HepG2 (cell line): ENCODE measurements around the gene DNAJC11. TPM values are rescaled to one million over a fixed set of nuclear protein-coding genes. Genes with fewer than 3 reads are reported as not detected.

Source experiments
- ADNP ChIP-seq: sonication (generic); formaldehyde crosslinking; IDR thresholded peaks from 2 replicates; pipeline ENCODE4 v1.4.0; 2020; ENCODE audit warnings: missing genetic modification reagents
- ATRX ChIP-seq: sonication (generic); formaldehyde crosslinking; IDR thresholded peaks from 2 replicates; pipeline ENCODE4 v1.4.0; 2020; ENCODE audit warnings: missing genetic modification reagents, borderline replicate concordance
- CENPX ChIP-seq: sonication (generic); formaldehyde crosslinking; IDR thresholded peaks from 2 replicates; pipeline ENCODE4 v1.9.0; 2021; ENCODE audit warnings: mild to moderate bottlenecking, missing genetic modification reagents, moderate library complexity
- CREB1 ChIP-seq, 2 experiments: fragments of 450-650 bp in 1 of 2; IDR thresholded peaks; 2 replicates each; pipeline ENCODE4 v1.6.1; 2016 to 2017; ENCODE audit warnings: control low read depth in 1 of 2, mild to moderate bottlenecking in 1 of 2, missing compliant biosample characterization in 1 of 2, missing genetic modification characterization in 1 of 2
- ETV6 ChIP-seq: sonication (generic); formaldehyde crosslinking; conservative IDR thresholded peaks from 2 replicates; pipeline ENCODE4 v1.4.0; 2020; ENCODE audit warnings: missing genetic modification reagents
- FOXK2 ChIP-seq: fragments of 450-650 bp; IDR thresholded peaks from 2 replicates; pipeline ENCODE4 v1.6.1; 2016
- HMGXB4 ChIP-seq, 2 experiments: sonication (generic) in 1 of 2; formaldehyde crosslinking in 1 of 2; IDR thresholded peaks; 2 replicates each; pipeline versions ENCODE4 v1.4.0 to v1.6.1; 2018 to 2020; ENCODE audit warnings: missing genetic modification reagents in 2 of 2, borderline replicate concordance in 1 of 2, low read depth in 1 of 2, mild to moderate bottlenecking in 1 of 2, missing biosample characterization in 1 of 2
- HOXA9 ChIP-seq: sonication (generic); formaldehyde crosslinking; IDR thresholded peaks from 2 replicates; pipeline ENCODE4 v1.8.1; 2022; ENCODE audit warnings: missing genetic modification reagents, mild to moderate bottlenecking, moderate library complexity, borderline replicate concordance
- IRF1 ChIP-seq: sonication (generic); formaldehyde crosslinking; IDR thresholded peaks from 2 replicates; pipeline ENCODE4 v1.4.0; 2020; ENCODE audit warnings: low read depth, mild to moderate bottlenecking, missing genetic modification reagents
- IRX3 ChIP-seq: sonication (generic); formaldehyde crosslinking; IDR thresholded peaks from 2 replicates; pipeline ENCODE4 v1.8.1; 2023; ENCODE audit warnings: mild to moderate bottlenecking, low read depth, missing genetic modification reagents, borderline replicate concordance
- JUN ChIP-seq: sonication (generic); formaldehyde crosslinking; IDR thresholded peaks from 2 replicates; pipeline ENCODE4 v1.4.0; 2020; ENCODE audit warnings: mild to moderate bottlenecking, missing genetic modification reagents
- KLF12 ChIP-seq: sonication (generic); formaldehyde crosslinking; IDR thresholded peaks from 2 replicates; pipeline ENCODE4 v1.4.0; 2020; ENCODE audit warnings: missing genetic modification reagents, borderline replicate concordance
- MXD1 ChIP-seq: sonication (generic); formaldehyde crosslinking; IDR thresholded peaks from 2 replicates; pipeline ENCODE4 v1.4.0; 2020; ENCODE audit warnings: mild to moderate bottlenecking, missing genetic modification reagents
- NKX3-1 ChIP-seq: sonication (generic); formaldehyde crosslinking; IDR thresholded peaks from 2 replicates; pipeline ENCODE4 v1.5.0; 2020; ENCODE audit warnings: missing genetic modification reagents
- TP53 ChIP-seq: sonication (generic); formaldehyde crosslinking; conservative IDR thresholded peaks from 2 replicates; pipeline ENCODE4 v1.4.0; 2020; ENCODE audit warnings: missing genetic modification reagents
- YEATS4 ChIP-seq: sonication (generic); formaldehyde crosslinking; IDR thresholded peaks from 2 replicates; pipeline ENCODE4 v1.4.0; 2020; ENCODE audit warnings: missing genetic modification reagents, borderline replicate concordance
- ZFAT ChIP-seq: sonication (generic); formaldehyde crosslinking; conservative IDR thresholded peaks from 2 replicates; pipeline ENCODE4 v1.8.1; 2023; ENCODE audit warnings: missing genetic modification reagents, inconsistent platforms
- ZFX ChIP-seq: sonication (generic); formaldehyde crosslinking; IDR thresholded peaks from 2 replicates; pipeline ENCODE4 v1.4.0; 2020; ENCODE audit warnings: mild to moderate bottlenecking, low read depth, missing genetic modification reagents, moderate library complexity
- ZFYVE20 ChIP-seq: sonication (generic); formaldehyde crosslinking; IDR thresholded peaks from 2 replicates; pipeline ENCODE4 v1.8.0; 2023; ENCODE audit warnings: low read depth, mild to moderate bottlenecking, moderate library complexity, missing genetic modification reagents, borderline replicate concordance
- ZNF138 ChIP-seq: sonication (generic); formaldehyde crosslinking; IDR thresholded peaks from 2 replicates; pipeline ENCODE4 v1.5.0; 2020; ENCODE audit warnings: mild to moderate bottlenecking, low read depth, missing genetic modification reagents
- ZNF326 ChIP-seq: sonication (generic); formaldehyde crosslinking; IDR thresholded peaks from 2 replicates; pipeline ENCODE4 v1.4.0; 2020; ENCODE audit warnings: missing genetic modification reagents, borderline replicate concordance
- ZNF383 ChIP-seq: sonication (generic); formaldehyde crosslinking; IDR thresholded peaks from 2 replicates; pipeline ENCODE4 v1.4.0; 2020; ENCODE audit warnings: missing genetic modification reagents, mild to moderate bottlenecking, borderline replicate concordance
- ZNF605 ChIP-seq: sonication (generic); formaldehyde crosslinking; IDR thresholded peaks from 2 replicates; pipeline ENCODE4 v1.8.0; 2022; ENCODE audit warnings: mild to moderate bottlenecking, missing genetic modification reagents
- ZNF607 ChIP-seq: sonication (generic); formaldehyde crosslinking; IDR thresholded peaks from 2 replicates; pipeline ENCODE4 v1.5.1; 2020; ENCODE audit warnings: missing genetic modification reagents, mild to moderate bottlenecking, borderline replicate concordance
- ZNF678 ChIP-seq: sonication (generic); formaldehyde crosslinking; IDR thresholded peaks from 2 replicates; pipeline ENCODE4 v1.4.0; 2020; ENCODE audit warnings: mild to moderate bottlenecking, missing genetic modification reagents
- ZUFSP ChIP-seq: sonication (generic); formaldehyde crosslinking; IDR thresholded peaks from 2 replicates; pipeline ENCODE4 v1.9.0; 2021; ENCODE audit warnings: missing genetic modification reagents, mild to moderate bottlenecking, borderline replicate concordance
- polyA plus RNA-seq, 8 experiments: library from polyadenylated mRNA; depleted of rRNA in 3 of 8; stranded (reverse) in 7 of 8; unstranded in 1 of 8; fragments of >200 nt; fragmentation: Illumina TruSeq in 4 of 8; extraction: Trizol in 4 of 8; gene quantifications; 2 replicates each; pipeline versions ENCODE4 v1.2.1 to v1.2.3, GENCODE V29; 2011 to 2016; ENCODE audit warnings: low read depth in 4 of 8, missing spikeins in 1 of 8, mixed read lengths in 1 of 8; ENCODE audit not compliant: insufficient read depth in 1 of 8
- total RNA-seq, 5 experiments: library from RNA; depleted of rRNA; stranded (reverse); fragments of >200 nt; fragmentation: Illumina TruSeq; extraction: Trizol; gene quantifications; 2 replicates each; pipeline ENCODE4 v1.2.3, GENCODE V29; 2016; ENCODE audit warnings: low read depth in 1 of 5

DNAJC11 gene
- total and polyA plus RNA-seq, 2 of the 13 experiments (the other 11 are each of a cell fraction or from before 2014, with no cell fraction given) = 25.1 to 47.6 TPM

- TF ChIP-seq HMGXB4 (CRISPR knock-in tag; IDR thresholded peaks at IDR 0.05; ENCODE audit: borderline replicate concordance in 1 of 2, low read depth in 1 of 2) (peak in 1 of 2 experiments; percentile 55; a peak in 1 of 4 replicates), FOXK2 (no peak), ATRX (CRISPR knock-in tag) (no peak), KLF12 (no peak; the same call in 1 of the 2 replicates), ZFYVE20 (CRISPR knock-in tag) (no peak), ZUFSP (CRISPR knock-in tag) (no peak), HOXA9 (no peak), YEATS4 (CRISPR knock-in tag) (peak; percentile 49; the same call in 1 of the 2 replicates), ZNF138 (no peak), NKX3-1 (CRISPR knock-in tag) (no peak), IRF1 (no peak), JUN (CRISPR knock-in tag) (no peak), ZNF678 (CRISPR knock-in tag) (no peak), CENPX (no peak), ETV6 (no peak), ZFX (peak; percentile 61; the same call in 1 of the 2 replicates), MXD1 (no peak), ZNF607 (peak; percentile 83; the same call in 1 of the 2 replicates), ZFAT (CRISPR knock-in tag) (no peak), ZNF605 (no peak), IRX3 (CRISPR knock-in tag) (no peak), ZNF383 (CRISPR knock-in tag) (no peak), ZNF326 (no peak; the same call in 1 of the 2 replicates), TP53 (CRISPR knock-in tag) (no peak), ADNP (CRISPR knock-in tag) (no peak), CREB1 (IDR thresholded peaks at IDR 0.05) (0 out of 2 replicates have a peak, but pooled peaks have one; percentile 46), CREB1 (CRISPR knock-in tag; IDR thresholded peaks at IDR 0.05) (peak; percentile 78)
Measured at GRCh38 chr1:6613361-6614018, 88.1 kb downstream of the DNAJC11 start, which contains the start of gene PHF13 (continued).
